NCI-H2196 (cell line): ENCODE measurements around the gene NDFIP2.

Experiments used
- DNase-seq: peaks from one replicate; lab custom pipeline; 2025; ENCODE audit not compliant: unreplicated experiment; lab: John Stamatoyannopoulos, UW

The NDFIP2 gene

GRCh38 chr13:79458436-79458835 lies 22.5 kb upstream of the NDFIP2 start:
- no peak for DNase-seq

- no peak for DNase-seq
These were observed 21.0 kb upstream of the NDFIP2 start for GRCh38 chr13:79459906-79460305.

- no peak for DNase-seq
These were observed 18.1 kb upstream of the NDFIP2 start for GRCh38 chr13:79462895-79463294.

GRCh38 chr13:79463604-79464003 lies 17.4 kb upstream of the NDFIP2 start:
- DNase-seq = no peak

- no peak for DNase-seq
These were observed 14.1 kb upstream of the NDFIP2 start for GRCh38 chr13:79466872-79467271.

GRCh38 chr13:79468402-79468801 lies 12.6 kb upstream of the NDFIP2 start:
- DNase-seq = no peak

- no peak for DNase-seq
These were observed 12.1 kb upstream of the NDFIP2 start for GRCh38 chr13:79468819-79469218.

- DNase-seq = no peak
These were observed 11.3 kb upstream of the NDFIP2 start for GRCh38 chr13:79469608-79470007.

GRCh38 chr13:79470666-79471065 lies 10.3 kb upstream of the NDFIP2 start:
- DNase-seq = no peak

- DNase-seq = no peak
These were observed 5.4 kb upstream of the NDFIP2 start for GRCh38 chr13:79475569-79475968.

GRCh38 chr13:79477968-79478367 lies 3.0 kb upstream of the NDFIP2 start:
- DNase-seq = no peak

- DNase-seq = no peak
These were observed 1.1 kb upstream of the NDFIP2 start for GRCh38 chr13:79479882-79480281.

- DNase-seq = no peak
These were observed 714 bp downstream of the NDFIP2 start for GRCh38 chr13:79481685-79482052.

GRCh38 chr13:79482281-79482970 lies 1.5 kb downstream of the NDFIP2 start:
- no peak for DNase-seq

GRCh38 chr13:79483086-79483706 lies 2.2 kb downstream of the NDFIP2 start:
- no peak for DNase-seq

GRCh38 chr13:79485014-79485811 lies 4.3 kb downstream of the NDFIP2 start:
- DNase-seq = no peak

- DNase-seq = no peak
These were observed 5.7 kb downstream of the NDFIP2 start for GRCh38 chr13:79486433-79487188.

GRCh38 chr13:79490326-79490725 lies 9.4 kb downstream of the NDFIP2 start:
- no peak for DNase-seq

- no peak for DNase-seq
These were observed 9.9 kb downstream of the NDFIP2 start for GRCh38 chr13:79490824-79491223.

- DNase-seq = no peak
These were observed 10.8 kb downstream of the NDFIP2 start for GRCh38 chr13:79491715-79492114.

- DNase-seq = no peak
These were observed 11.4 kb downstream of the NDFIP2 start for GRCh38 chr13:79492313-79492798.
